ENCODE data around the gene OR2D2.

GRCh38 chr11:6898911-6899310 is 6.6 kb upstream of the OR2D2 start:
- TF ChIP-seq EP300 (IDR thresholded peaks at IDR 0.05) (no peak), POLR2AphosphoS5 (IDR thresholded peaks at IDR 0.05) (no peak), POLR2A (IDR thresholded peaks at IDR 0.05; ENCODE audit: low read depth) (no peak)
- TF ChIP-seq, protein P1, sequence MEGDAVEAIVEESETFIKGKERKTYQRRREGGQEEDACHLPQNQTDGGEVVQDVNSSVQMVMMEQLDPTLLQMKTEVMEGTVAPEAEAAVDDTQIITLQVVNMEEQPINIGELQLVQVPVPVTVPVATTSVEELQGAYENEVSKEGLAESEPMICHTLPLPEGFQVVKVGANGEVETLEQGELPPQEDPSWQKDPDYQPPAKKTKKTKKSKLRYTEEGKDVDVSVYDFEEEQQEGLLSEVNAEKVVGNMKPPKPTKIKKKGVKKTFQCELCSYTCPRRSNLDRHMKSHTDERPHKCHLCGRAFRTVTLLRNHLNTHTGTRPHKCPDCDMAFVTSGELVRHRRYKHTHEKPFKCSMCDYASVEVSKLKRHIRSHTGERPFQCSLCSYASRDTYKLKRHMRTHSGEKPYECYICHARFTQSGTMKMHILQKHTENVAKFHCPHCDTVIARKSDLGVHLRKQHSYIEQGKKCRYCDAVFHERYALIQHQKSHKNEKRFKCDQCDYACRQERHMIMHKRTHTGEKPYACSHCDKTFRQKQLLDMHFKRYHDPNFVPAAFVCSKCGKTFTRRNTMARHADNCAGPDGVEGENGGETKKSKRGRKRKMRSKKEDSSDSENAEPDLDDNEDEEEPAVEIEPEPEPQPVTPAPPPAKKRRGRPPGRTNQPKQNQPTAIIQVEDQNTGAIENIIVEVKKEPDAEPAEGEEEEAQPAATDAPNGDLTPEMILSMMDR (IDR thresholded peaks at IDR 0.05) = no peak
